IMR-90 (cell line): Measurements from ENCODE around the gene PPP1R10. TPM values are rescaled to one million over a fixed set of nuclear protein-coding genes. Genes with fewer than 3 reads are reported as not detected.

Experiments used
- ATAC-seq: fragments of 200-7000 bp; cut with Tn5 transposase; 2 replicates; pipeline ENCODE4 v1.9.1; 2020; ENCODE audit warnings: low read depth, mild to moderate bottlenecking, moderate library complexity
- BruUV-seq: library from RNA; stranded (reverse); fragments of 400-500 nt; replicated peaks from 2 replicates; lab custom pipeline; 2021; lab: Mats Ljungman, UMichigan
- CTCF ChIA-PET: fragments of 300-600 bp; formaldehyde crosslinking; extraction: SDS; loops from one replicate; lab custom pipeline; 2021; ENCODE audit warnings: antibody characterized with exemption; lab: Yijun Ruan, JAX
- POLR2A ChIA-PET: fragments of 300-600 bp; sonication (Branson Sonifier 250); formaldehyde crosslinking; loops from one replicate; lab custom pipeline; 2022; ENCODE audit warnings: antibody characterized with exemption; ENCODE audit not compliant: unreplicated experiment; lab: Charles Lee
- DNase-seq: peaks from one replicate; pipeline ENCODE4 v3.0.0; 2013
- H2AFZ ChIP-seq: replicated peaks from 2 replicates; pipeline ENCODE3; 2013; ENCODE audit warnings: low read length, mild to moderate bottlenecking; ENCODE audit not compliant: poor library complexity
- H2AK5ac ChIP-seq: 2 replicates; pipeline ENCODE4 v1.6.1; 2013; ENCODE audit warnings: low read depth, low read length, inconsistent platforms
- H2AK9ac ChIP-seq: replicated peaks from 2 replicates; pipeline ENCODE3; 2013; ENCODE audit warnings: mild to moderate bottlenecking, low read depth, low read length, moderate library complexity; ENCODE audit not compliant: poor library complexity
- H2BK120ac ChIP-seq: 2 replicates; pipeline ENCODE4 v1.6.1; 2013; ENCODE audit warnings: low read depth, low read length, inconsistent platforms
- H2BK15ac ChIP-seq: 3 replicates; pipeline ENCODE4 v1.6.1; 2013; ENCODE audit warnings: low read depth, low read length, inconsistent platforms
- H2BK20ac ChIP-seq: 2 replicates; pipeline ENCODE4 v1.6.1; 2013; ENCODE audit warnings: low read depth, mild to moderate bottlenecking, inconsistent platforms, low read length, moderate library complexity
- H2BK5ac ChIP-seq: 2 replicates; pipeline ENCODE4 v1.6.1; 2013; ENCODE audit warnings: mild to moderate bottlenecking, low read depth, low read length, inconsistent platforms; ENCODE audit not compliant: poor library complexity, severe bottlenecking
- H3K14ac ChIP-seq: replicated peaks from 2 replicates; pipeline ENCODE4 v1.6.1; 2013; ENCODE audit warnings: low read depth, low read length, inconsistent platforms
- H3K18ac ChIP-seq: 2 replicates; pipeline ENCODE4 v1.6.1; 2013; ENCODE audit warnings: low read depth, low read length, control low read depth
- H3K23ac ChIP-seq: 2 replicates; pipeline ENCODE4 v1.6.1; 2013; ENCODE audit warnings: low read depth, low read length, inconsistent platforms
- H3K27ac ChIP-seq: 2 replicates; pipeline ENCODE4 v1.5.1; 2013; ENCODE audit warnings: mild to moderate bottlenecking, control low read depth, low read length; ENCODE audit not compliant: insufficient read depth
- H3K27me3 ChIP-seq: 2 replicates; pipeline ENCODE4 v1.6.1; 2013; ENCODE audit warnings: low read length; ENCODE audit not compliant: control insufficient read depth, insufficient read depth
- H3K36me3 ChIP-seq: 2 replicates; pipeline ENCODE4 v1.6.1; 2013; ENCODE audit warnings: low read length, mixed read lengths; ENCODE audit not compliant: control insufficient read depth, insufficient read depth
- H3K4ac ChIP-seq: 2 replicates; pipeline ENCODE4 v1.6.1; 2013; ENCODE audit warnings: low read depth, low read length, inconsistent platforms
- H3K4me1 ChIP-seq: 2 replicates; pipeline ENCODE4 v1.6.1; 2013; ENCODE audit warnings: low read length, mixed read lengths; ENCODE audit not compliant: control insufficient read depth, insufficient read depth
- H3K4me2 ChIP-seq: 2 replicates; pipeline ENCODE4 v1.6.1; 2013; ENCODE audit warnings: low read depth, mild to moderate bottlenecking, control low read depth, low read length, moderate library complexity
- H3K4me3 ChIP-seq: 2 replicates; pipeline ENCODE4 v1.5.1; 2013; ENCODE audit warnings: low read depth, mild to moderate bottlenecking, control low read depth, low read length, moderate library complexity; ENCODE audit not compliant: insufficient read depth
- H3K56ac ChIP-seq: 2 replicates; pipeline ENCODE4 v1.6.1; 2013; ENCODE audit warnings: low read length, inconsistent platforms; ENCODE audit not compliant: insufficient read depth; ENCODE audit errors: extremely low read depth
- H3K79me1 ChIP-seq, 2 experiments: 2 replicates each; pipeline ENCODE4 v1.6.1; 2013; ENCODE audit warnings: low read length in 2 of 2, inconsistent platforms in 1 of 2, low read depth in 1 of 2
- H3K9ac ChIP-seq: 2 replicates; pipeline ENCODE4 v1.6.1; 2013; ENCODE audit warnings: low read depth, low read length, control low read depth
- H3K9me1 ChIP-seq: 2 replicates; pipeline ENCODE4 v1.6.1; 2013; ENCODE audit warnings: low read length, inconsistent platforms; ENCODE audit not compliant: insufficient read depth
- H3K9me3 ChIP-seq: 2 replicates; pipeline ENCODE4 v1.6.1; 2013; ENCODE audit warnings: low read length; ENCODE audit not compliant: control insufficient read depth, insufficient read depth
- H4K20me1 ChIP-seq: 2 replicates; pipeline ENCODE4 v1.6.1; 2013; ENCODE audit warnings: low read length, inconsistent platforms; ENCODE audit not compliant: insufficient read depth
- H4K5ac ChIP-seq: 2 replicates; pipeline ENCODE4 v1.6.1; 2013; ENCODE audit warnings: mild to moderate bottlenecking, low read depth, low read length, control low read depth
- H4K8ac ChIP-seq, 2 experiments: 2 replicates each; pipeline ENCODE4 v1.6.1; 2013; ENCODE audit warnings: low read depth in 2 of 2, low read length in 2 of 2, control low read depth in 1 of 2, inconsistent platforms in 1 of 2
- H4K91ac ChIP-seq: 2 replicates; pipeline ENCODE4 v1.6.1; 2013; ENCODE audit warnings: low read depth, low read length, inconsistent platforms; ENCODE audit not compliant: insufficient read depth
- BHLHE40 ChIP-seq: fragments of 150-350 bp; IDR thresholded peaks from 2 replicates; pipeline ENCODE4 v1.6.1; 2016; ENCODE audit warnings: mild to moderate bottlenecking, low read depth, low read length
- CEBPB ChIP-seq: IDR thresholded peaks from 2 replicates; pipeline ENCODE4 v1.6.1; 2012; ENCODE audit warnings: low read depth, low read length, improper control_type of control experiment
- CHD1 ChIP-seq: IDR thresholded peaks from 2 replicates; pipeline ENCODE4 v1.6.1; 2012; ENCODE audit warnings: low read depth, low read length, improper control_type of control experiment
- FOS ChIP-seq: fragments of 150-350 bp; IDR thresholded peaks from 2 replicates; pipeline ENCODE4 v1.6.1; 2016; ENCODE audit warnings: low read depth, low read length
- MAFK ChIP-seq: IDR thresholded peaks from 2 replicates; pipeline ENCODE4 v1.6.1; 2012; ENCODE audit warnings: low read depth, low read length, improper control_type of control experiment
- MAZ ChIP-seq: IDR thresholded peaks from 2 replicates; pipeline ENCODE4 v1.6.1; 2012; ENCODE audit warnings: low read depth, mild to moderate bottlenecking, low read length, improper control_type of control experiment, moderate library complexity, borderline replicate concordance
- MXI1 ChIP-seq: IDR thresholded peaks from 2 replicates; pipeline ENCODE4 v1.6.1; 2012; ENCODE audit warnings: low read depth, mild to moderate bottlenecking, low read length, moderate library complexity, borderline replicate concordance
- NFE2L2 ChIP-seq: fragments of 150-350 bp; IDR thresholded peaks from 2 replicates; pipeline ENCODE4 v1.6.1; 2016; ENCODE audit warnings: low read depth, mild to moderate bottlenecking, low read length
- POLR2A ChIP-seq: IDR thresholded peaks from 2 replicates; pipeline ENCODE4 v1.6.1; 2012; ENCODE audit warnings: mild to moderate bottlenecking, low read depth, low read length
- RAD21 ChIP-seq: IDR thresholded peaks from 2 replicates; pipeline ENCODE4 v1.6.1; 2012; ENCODE audit warnings: low read length, improper control_type of control experiment
- RCOR1 ChIP-seq: IDR thresholded peaks from 2 replicates; pipeline ENCODE4 v1.6.1; 2012; ENCODE audit warnings: mild to moderate bottlenecking, low read length, improper control_type of control experiment; ENCODE audit not compliant: insufficient replicate concordance
- RFX5 ChIP-seq: IDR thresholded peaks from 2 replicates; pipeline ENCODE4 v1.8.0; 2012; ENCODE audit warnings: low read depth, mild to moderate bottlenecking, low read length, moderate library complexity
- SMC3 ChIP-seq: fragments of 150-350 bp; IDR thresholded peaks from 2 replicates; pipeline ENCODE4 v1.6.1; 2016; ENCODE audit warnings: low read depth, mild to moderate bottlenecking, antibody characterized with exemption, low read length, moderate library complexity
- dilution Hi-C: fragments of 300-500 bp; cut with HindIII; formaldehyde crosslinking; loops from one replicate; pipeline ENCODE4 v1.14.3; 2018; ENCODE audit warnings: low sequenced_read_pairs; ENCODE audit not compliant: unreplicated experiment
- in situ Hi-C: fragments of 300-500 bp; cut with MboI; formaldehyde crosslinking; loops from 3 replicates; pipeline ENCODE4 v1.14.3; 2019; ENCODE audit warnings: low sequenced_read_pairs, inconsistent platforms, mixed read lengths
- intact Hi-C: fragments of 100-400 bp; cut with micrococcal nuclease; formaldehyde crosslinking; loops from 2 replicates; pipeline ENCODE4 v1.10.0; 2022
- polyA plus RNA-seq, 3 experiments: library from polyadenylated mRNA; depleted of rRNA; stranded (reverse); fragments of >200 nt; gene quantifications; 2 replicates each; pipeline ENCODE4 v1.2.3, GENCODE V29; 2012; ENCODE audit warnings: low replicate concordance in 1 of 3
- total RNA-seq: library from RNA; depleted of rRNA; stranded (reverse); fragments of >200 nt; gene quantifications from 2 replicates; pipeline ENCODE4 v1.2.3, GENCODE V29; 2012
- TF ChIP-seq, protein P1 (sequence below): fragments of 150-350 bp; IDR thresholded peaks from 2 replicates; pipeline ENCODE4 v1.6.1; 2016; ENCODE audit warnings: low read depth, mild to moderate bottlenecking, low read length, moderate library complexity, borderline replicate concordance
- TF ChIP-seq, protein P2 (sequence below): fragments of 150-350 bp; IDR thresholded peaks from 2 replicates; pipeline ENCODE4 v1.6.1; 2017; ENCODE audit warnings: mild to moderate bottlenecking, antibody characterized with exemption, low read length, low read depth
- TF ChIP-seq, protein P3 (sequence below): conservative IDR thresholded peaks from 2 replicates; pipeline ENCODE4 v1.5.1; 2012; ENCODE audit warnings: mild to moderate bottlenecking, low read depth, low read length, improper control_type of control experiment

Gene PPP1R10
- total and polyA plus RNA-seq, 2 of the 4 experiments (the other 2 are of a cell fraction): 18.8 to 21.2 TPM

DNA sequence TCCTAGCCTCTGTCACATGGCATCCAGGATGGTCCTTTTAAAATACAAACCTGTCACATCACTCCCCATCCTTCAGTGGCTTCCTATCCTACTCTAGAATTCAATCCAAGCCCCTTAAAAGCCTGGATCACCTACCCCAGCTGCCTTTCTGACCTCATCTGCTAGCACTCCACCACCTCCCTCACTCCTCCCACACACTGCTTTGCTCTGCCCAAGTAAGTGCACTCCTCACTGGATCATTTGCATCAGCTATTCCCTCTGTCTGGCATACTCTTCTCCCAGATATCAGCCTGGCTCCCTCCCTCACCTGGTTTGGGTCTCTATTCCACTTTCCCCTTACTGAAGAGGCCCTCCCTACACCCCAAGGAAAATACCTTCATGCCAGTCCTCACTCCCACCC, 40.4 kb upstream of the PPP1R10 start:
- Histone ChIP-seq H3K18ac (no peak overlapping the region), H3K9me1 (no peaks in the 10 kb centered on the region), H3K9ac (no peak overlapping the region), H3K27me3 (no peaks in the 10 kb centered on the region), H2AK5ac (no peak overlapping the region), H4K8ac (no peak overlapping the region), H2BK20ac (no peak overlapping the region), H4K20me1 (no peaks in the 10 kb centered on the region), H3K36me3 (peaks cover 76% of the 10 kb centered on the region), H3K27ac (no peak overlapping the region), H3K14ac (no peak overlapping the region), H2AK9ac (no peak overlapping the region), H4K5ac (no peak overlapping the region), H3K23ac (no peak overlapping the region), H3K4me1 (no peaks in the 10 kb centered on the region; the same call in 1 of the 2 replicates), H2BK5ac (no peak overlapping the region), H3K4me3 (no peak overlapping the region), H2BK120ac (no peak overlapping the region), H2AFZ (no peak overlapping the region), H3K4me2 (no peak overlapping the region), H4K91ac (no peak overlapping the region), H3K79me1 (peaks cover 4 to 6% of the 10 kb centered on the region in 2 experiments; a peak in 3 of 4 replicates), H2BK15ac (no peak overlapping the region), H3K9me3 (no peaks in the 10 kb centered on the region), H3K4ac (no peak overlapping the region), H3K56ac (no peak overlapping the region)
- peak; percentile 42 for ATAC-seq
- intact Hi-C loops: no loop called here
- no TSS peak for BruUV-seq
- CTCF ChIA-PET: no interaction called here
- no peak for DNase-seq
- POLR2A ChIA-PET: no interaction called here
- dilution Hi-C loops: no loop called here
- in situ Hi-C loops: no loop called here
- no peak for TF ChIP-seq NFE2L2
- no peak for TF ChIP-seq MXI1
- TF ChIP-seq, protein P1, sequence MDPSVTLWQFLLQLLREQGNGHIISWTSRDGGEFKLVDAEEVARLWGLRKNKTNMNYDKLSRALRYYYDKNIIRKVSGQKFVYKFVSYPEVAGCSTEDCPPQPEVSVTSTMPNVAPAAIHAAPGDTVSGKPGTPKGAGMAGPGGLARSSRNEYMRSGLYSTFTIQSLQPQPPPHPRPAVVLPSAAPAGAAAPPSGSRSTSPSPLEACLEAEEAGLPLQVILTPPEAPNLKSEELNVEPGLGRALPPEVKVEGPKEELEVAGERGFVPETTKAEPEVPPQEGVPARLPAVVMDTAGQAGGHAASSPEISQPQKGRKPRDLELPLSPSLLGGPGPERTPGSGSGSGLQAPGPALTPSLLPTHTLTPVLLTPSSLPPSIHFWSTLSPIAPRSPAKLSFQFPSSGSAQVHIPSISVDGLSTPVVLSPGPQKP: no peak
- TF ChIP-seq BHLHE40: no peak
- TF ChIP-seq RCOR1: no peak
- TF ChIP-seq POLR2A: no peak
- TF ChIP-seq, protein P2, sequence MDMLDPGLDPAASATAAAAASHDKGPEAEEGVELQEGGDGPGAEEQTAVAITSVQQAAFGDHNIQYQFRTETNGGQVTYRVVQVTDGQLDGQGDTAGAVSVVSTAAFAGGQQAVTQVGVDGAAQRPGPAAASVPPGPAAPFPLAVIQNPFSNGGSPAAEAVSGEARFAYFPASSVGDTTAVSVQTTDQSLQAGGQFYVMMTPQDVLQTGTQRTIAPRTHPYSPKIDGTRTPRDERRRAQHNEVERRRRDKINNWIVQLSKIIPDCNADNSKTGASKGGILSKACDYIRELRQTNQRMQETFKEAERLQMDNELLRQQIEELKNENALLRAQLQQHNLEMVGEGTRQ: no peak
- no peak for TF ChIP-seq MAFK
- TF ChIP-seq MAZ: no peak
- no peak for TF ChIP-seq RAD21
- TF ChIP-seq, protein P3, sequence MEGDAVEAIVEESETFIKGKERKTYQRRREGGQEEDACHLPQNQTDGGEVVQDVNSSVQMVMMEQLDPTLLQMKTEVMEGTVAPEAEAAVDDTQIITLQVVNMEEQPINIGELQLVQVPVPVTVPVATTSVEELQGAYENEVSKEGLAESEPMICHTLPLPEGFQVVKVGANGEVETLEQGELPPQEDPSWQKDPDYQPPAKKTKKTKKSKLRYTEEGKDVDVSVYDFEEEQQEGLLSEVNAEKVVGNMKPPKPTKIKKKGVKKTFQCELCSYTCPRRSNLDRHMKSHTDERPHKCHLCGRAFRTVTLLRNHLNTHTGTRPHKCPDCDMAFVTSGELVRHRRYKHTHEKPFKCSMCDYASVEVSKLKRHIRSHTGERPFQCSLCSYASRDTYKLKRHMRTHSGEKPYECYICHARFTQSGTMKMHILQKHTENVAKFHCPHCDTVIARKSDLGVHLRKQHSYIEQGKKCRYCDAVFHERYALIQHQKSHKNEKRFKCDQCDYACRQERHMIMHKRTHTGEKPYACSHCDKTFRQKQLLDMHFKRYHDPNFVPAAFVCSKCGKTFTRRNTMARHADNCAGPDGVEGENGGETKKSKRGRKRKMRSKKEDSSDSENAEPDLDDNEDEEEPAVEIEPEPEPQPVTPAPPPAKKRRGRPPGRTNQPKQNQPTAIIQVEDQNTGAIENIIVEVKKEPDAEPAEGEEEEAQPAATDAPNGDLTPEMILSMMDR: no peak
- TF ChIP-seq CEBPB: no peak
- TF ChIP-seq RFX5: no peak
- no peak for TF ChIP-seq SMC3
- no peak for TF ChIP-seq CHD1
- TF ChIP-seq FOS: no peak
